CD4-positive, alpha-beta T cell treated with Interferon alpha-2 for 1 hour (primary cell): ENCODE measurements around the gene SETD4.
A peak's percentile ranks its signal among the peaks of the same experiment; 100 is the strongest.
"Not testable (repeated sequence)": the region's sequence is repeated elsewhere in the genome, so short reads cannot be mapped to it uniquely, and the experiment has no call there.

ENCODE experiments used
- DNase-seq, 2 donors: peaks; one replicate each; pipeline ENCODE4 v3.0.0-alpha.2; 2020 to 2022

SETD4 gene

GRCh38 chr21:36060159-36060921 is at the start of gene SETD4:
TSS of gene SETD4 (minus strand) at chr21:36060526. CDS start at chr21:36058888, 1,638 bp downstream.
- peak; percentile 89 to 93 for DNase-seq

- no peak for DNase-seq
Measured at GRCh38 chr21:36109868-36110267, 49.5 kb upstream of the SETD4 start.

GRCh38 chr21:36105327-36105842 is 45.1 kb upstream of the SETD4 start:
- no peak for DNase-seq

- peak; percentile 47 to 52 for DNase-seq
Measured at GRCh38 chr21:36104317-36105300, 44.3 kb upstream of the SETD4 start.

GRCh38 chr21:36103434-36103833 is 43.1 kb upstream of the SETD4 start:
- DNase-seq: no peak

GRCh38 chr21:36100971-36101641 is 40.8 kb upstream of the SETD4 start:
- DNase-seq: no peak

- not testable (repeated sequence) for DNase-seq
Measured at GRCh38 chr21:36099695-36100211, 39.4 kb upstream of the SETD4 start.

GRCh38 chr21:36099000-36099399 is 38.7 kb upstream of the SETD4 start:
- no peak for DNase-seq

- no peak for DNase-seq
Measured at GRCh38 chr21:36098182-36098532, 37.8 kb upstream of the SETD4 start.

- DNase-seq: no peak
Measured at GRCh38 chr21:36097427-36098181, 37.3 kb upstream of the SETD4 start.

- DNase-seq: no peak
Measured at GRCh38 chr21:36096398-36097290, 36.3 kb upstream of the SETD4 start.

- DNase-seq: no peak
Measured at GRCh38 chr21:36093512-36093911, 33.2 kb upstream of the SETD4 start.

GRCh38 chr21:36092681-36093080 is 32.4 kb upstream of the SETD4 start:
- DNase-seq: no peak

- no peak for DNase-seq
Measured at GRCh38 chr21:36089946-36090345, 29.6 kb upstream of the SETD4 start.

- no peak for DNase-seq
Measured at GRCh38 chr21:36087362-36088138, 27.2 kb upstream of the SETD4 start.

- no peak for DNase-seq
Measured at GRCh38 chr21:36082237-36082664, 21.9 kb upstream of the SETD4 start.

- no peak for DNase-seq
Measured at GRCh38 chr21:36080386-36080785, 20.1 kb upstream of the SETD4 start.

- no peak for DNase-seq
Measured at GRCh38 chr21:36079671-36080070, 19.3 kb upstream of the SETD4 start.

- peak; percentile 34 to 53 for DNase-seq
Measured at GRCh38 chr21:36079010-36079649, 18.8 kb upstream of the SETD4 start.
